ENCODE data around the gene TMEM184B.

Gene TMEM184B

DNA sequence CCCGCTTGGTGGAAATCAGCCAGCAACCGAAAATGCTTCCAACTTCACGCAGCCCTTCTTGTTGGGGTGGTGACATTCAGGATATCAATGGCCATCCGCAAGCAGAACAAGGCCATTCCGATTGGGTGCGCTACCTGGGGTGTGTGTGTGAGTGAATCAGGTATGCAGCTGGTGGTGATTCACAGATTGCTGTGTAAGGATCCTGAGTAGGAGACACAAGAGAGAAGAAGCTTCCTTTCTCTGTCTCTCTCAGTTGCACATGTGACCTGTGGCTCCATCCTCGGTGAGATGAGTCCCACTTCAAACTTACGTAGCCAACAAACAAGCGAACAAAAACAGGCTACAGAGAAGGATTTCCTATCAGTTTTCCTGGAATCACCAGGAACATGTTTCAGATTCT, 9.6 kb upstream of the TMEM184B start:
- H3K36me3 ChIP-seq (ENCODE audit: control insufficient read depth in 5 of 5, insufficient read depth in 5 of 5, low read length in 5 of 5), result no peaks in the 10 kb centered on the region
- H3K27me3 ChIP-seq (ENCODE audit: control insufficient read depth in 5 of 5, insufficient read depth in 4 of 5, low read length in 5 of 5), result no peaks in the 10 kb centered on the region
- no peak overlapping the region for H3K27ac ChIP-seq (ENCODE audit: low read depth, low read length)
- peaks cover 4 to 16% (median 12%) of the 10 kb centered on the region in 5 donors for H3K4me1 ChIP-seq (ENCODE audit: control insufficient read depth in 5 of 5, insufficient read depth in 5 of 5, low read length in 5 of 5)
- H3K4me3 ChIP-seq (ENCODE audit: low read depth in 1 of 5, low read length in 5 of 5), result no peak overlapping the region
- no peaks in the 10 kb centered on the region for H3K9me3 ChIP-seq (ENCODE audit: control insufficient read depth in 5 of 5, low read length in 5 of 5)
- no peak overlapping the region for H3K9ac ChIP-seq (ENCODE audit: low read length in 5 of 5)

DNA sequence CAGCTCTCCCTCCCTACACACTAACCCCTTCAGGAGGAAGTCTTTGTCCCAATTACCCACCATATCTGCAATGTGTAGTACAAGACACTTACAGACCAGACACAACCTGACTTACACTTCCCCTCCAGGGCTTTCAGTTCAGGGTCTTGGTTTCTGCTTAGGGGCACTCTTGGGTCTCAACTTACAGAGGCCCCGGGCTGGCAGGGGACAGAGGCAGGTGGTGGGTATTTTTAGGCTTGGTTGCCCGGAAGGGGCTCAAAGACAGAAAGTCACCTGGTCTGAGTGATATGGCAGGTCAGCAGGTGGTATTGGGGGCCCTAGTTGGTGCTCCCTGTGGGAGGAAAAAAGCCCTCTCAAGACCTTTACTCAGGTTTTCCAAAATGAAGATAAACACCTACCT, 3.4 kb upstream of the TMEM184B start:
- Histone ChIP-seq H3K4me1 (ENCODE audit: control insufficient read depth in 5 of 5, insufficient read depth in 5 of 5, low read length in 5 of 5) (peaks cover 12 to 22% (median 20%) of the 10 kb centered on the region in 5 donors), H3K9me3 (ENCODE audit: control insufficient read depth in 5 of 5, low read length in 5 of 5) (no peaks in the 10 kb centered on the region), H3K36me3 (ENCODE audit: control insufficient read depth in 5 of 5, insufficient read depth in 5 of 5, low read length in 5 of 5) (no peaks in the 10 kb centered on the region), H3K9ac (ENCODE audit: low read length in 5 of 5) (no peak overlapping the region), H3K4me3 (ENCODE audit: low read depth in 1 of 5, low read length in 5 of 5) (no peak overlapping the region), H3K27ac (ENCODE audit: low read depth, low read length) (no peak overlapping the region), H3K27me3 (ENCODE audit: control insufficient read depth in 5 of 5, insufficient read depth in 4 of 5, low read length in 5 of 5) (no peaks in the 10 kb centered on the region)

DNA sequence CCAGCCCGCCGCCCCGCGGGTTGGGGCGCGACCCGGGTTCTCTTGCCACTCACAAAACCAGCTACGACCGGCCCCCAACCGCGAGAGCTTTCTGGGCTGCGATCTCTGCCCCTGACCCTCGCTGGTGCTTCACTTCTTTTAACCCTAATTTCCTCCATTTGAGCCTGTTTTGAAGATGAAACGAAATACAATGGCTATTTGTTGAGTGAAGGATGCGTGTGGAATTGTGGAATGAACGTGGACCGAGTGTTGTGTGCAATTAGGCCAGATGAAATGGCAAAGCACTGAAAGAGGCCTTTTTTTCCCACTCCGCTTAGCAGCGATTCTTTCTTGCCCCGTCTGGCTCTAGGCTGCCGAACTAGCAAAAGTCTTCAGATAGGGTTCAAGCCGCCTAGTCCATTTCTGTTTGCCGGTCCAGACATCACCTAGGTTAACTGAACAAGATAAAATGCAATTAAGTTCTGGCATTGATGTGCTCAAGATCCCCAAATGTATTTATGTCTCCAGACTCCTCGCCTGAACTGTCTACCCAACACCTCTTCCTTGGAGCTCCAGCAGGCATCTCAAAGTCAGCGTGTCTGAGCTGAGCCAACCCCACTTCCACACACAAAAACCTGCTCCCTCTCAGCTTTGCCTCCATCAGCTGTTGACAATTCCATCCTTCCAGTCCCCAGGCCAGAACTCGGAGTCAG, 471 bp upstream of the TMEM184B start:
- Histone ChIP-seq H3K27ac (ENCODE audit: low read depth, low read length) (peak overlapping the region; percentile 88), H3K4me3 (ENCODE audit: low read depth in 1 of 5, low read length in 5 of 5) (peak overlapping the region; percentile 71 to 95 (median 89)), H3K27me3 (ENCODE audit: control insufficient read depth in 5 of 5, insufficient read depth in 4 of 5, low read length in 5 of 5) (no peaks in the 10 kb centered on the region), H3K9me3 (ENCODE audit: control insufficient read depth in 5 of 5, low read length in 5 of 5) (no peaks in the 10 kb centered on the region), H3K9ac (ENCODE audit: low read length in 5 of 5) (peak overlapping the region in 4 of 5 donors; percentile 76 to 96 (median 92)), H3K36me3 (ENCODE audit: control insufficient read depth in 5 of 5, insufficient read depth in 5 of 5, low read length in 5 of 5) (peaks cover 0 to 2% (median 0%) of the 10 kb centered on the region in 5 donors), H3K4me1 (ENCODE audit: control insufficient read depth in 5 of 5, insufficient read depth in 5 of 5, low read length in 5 of 5) (peaks cover 21 to 49% (median 46%) of the 10 kb centered on the region in 5 donors)

DNA sequence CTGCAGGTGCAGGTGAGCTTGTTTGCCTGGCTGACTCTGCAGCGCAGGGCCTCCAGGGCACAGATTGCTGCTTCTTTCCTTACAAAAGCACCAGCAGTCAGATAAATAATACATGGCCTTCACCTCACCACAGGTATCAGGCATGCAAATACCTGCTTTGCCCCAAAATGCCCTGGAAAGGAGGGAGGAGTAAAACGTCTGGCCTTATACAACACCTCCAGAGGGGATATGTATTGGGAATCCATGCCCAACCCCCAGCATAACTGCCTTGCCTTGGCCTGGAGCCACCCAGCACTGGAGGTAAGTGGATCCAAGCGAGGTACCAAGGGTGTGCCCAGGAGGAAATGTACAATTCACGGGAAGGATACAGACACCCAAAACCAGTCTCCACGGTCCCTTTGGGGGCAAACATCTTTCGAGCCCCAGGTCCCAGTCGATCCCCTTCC, 860 bp downstream of the TMEM184B start:
- peak overlapping the region; percentile 76 to 95 (median 88) for H3K9ac ChIP-seq (ENCODE audit: low read length in 5 of 5)
- no peaks in the 10 kb centered on the region for H3K27me3 ChIP-seq (ENCODE audit: control insufficient read depth in 5 of 5, insufficient read depth in 4 of 5, low read length in 5 of 5)
- H3K4me1 ChIP-seq (ENCODE audit: control insufficient read depth in 5 of 5, insufficient read depth in 5 of 5, low read length in 5 of 5), result peaks cover 21 to 60% (median 50%) of the 10 kb centered on the region in 5 donors
- H3K27ac ChIP-seq (ENCODE audit: low read depth, low read length), result peak overlapping the region; percentile 88
- H3K36me3 ChIP-seq (ENCODE audit: control insufficient read depth in 5 of 5, insufficient read depth in 5 of 5, low read length in 5 of 5), result peaks cover 0 to 2% (median 0%) of the 10 kb centered on the region in 5 donors
- H3K4me3 ChIP-seq (ENCODE audit: low read depth in 1 of 5, low read length in 5 of 5), result peak overlapping the region; percentile 89 to 96 (median 93)
- H3K9me3 ChIP-seq (ENCODE audit: control insufficient read depth in 5 of 5, low read length in 5 of 5), result no peaks in the 10 kb centered on the region

DNA sequence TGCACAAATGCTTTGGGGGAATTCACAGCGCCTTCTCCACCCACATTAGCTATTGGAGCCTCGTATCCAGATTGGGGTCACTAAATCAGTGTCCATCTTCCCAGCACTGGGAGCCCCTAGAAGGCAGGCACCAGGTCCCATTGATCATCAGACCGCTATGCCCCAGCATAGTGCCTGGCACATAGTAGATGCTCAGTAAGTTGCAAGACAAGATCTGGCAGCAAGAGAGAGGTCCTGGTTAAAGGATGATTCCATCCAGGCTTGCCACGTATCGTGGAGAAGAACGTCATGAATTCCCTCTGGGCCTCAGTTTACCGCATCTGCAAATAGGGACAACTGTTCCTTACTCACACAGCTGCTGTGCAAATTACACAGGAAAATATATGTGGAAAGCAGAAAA, 1.7 kb downstream of the TMEM184B start:
- Histone ChIP-seq H3K4me1 (ENCODE audit: control insufficient read depth in 5 of 5, insufficient read depth in 5 of 5, low read length in 5 of 5) (peaks cover 25 to 68% (median 57%) of the 10 kb centered on the region in 5 donors), H3K27me3 (ENCODE audit: control insufficient read depth in 5 of 5, insufficient read depth in 4 of 5, low read length in 5 of 5) (no peaks in the 10 kb centered on the region), H3K9ac (ENCODE audit: low read length in 5 of 5) (peak overlapping the region in 4 of 5 donors; percentile 23 to 95 (median 69)), H3K9me3 (ENCODE audit: control insufficient read depth in 5 of 5, low read length in 5 of 5) (no peaks in the 10 kb centered on the region), H3K36me3 (ENCODE audit: control insufficient read depth in 5 of 5, insufficient read depth in 5 of 5, low read length in 5 of 5) (peaks cover 0 to 2% (median 0%) of the 10 kb centered on the region in 5 donors), H3K4me3 (ENCODE audit: low read depth in 1 of 5, low read length in 5 of 5) (peak overlapping the region; percentile 14 to 96 (median 89)), H3K27ac (ENCODE audit: low read depth, low read length) (peak overlapping the region; percentile 88)

DNA sequence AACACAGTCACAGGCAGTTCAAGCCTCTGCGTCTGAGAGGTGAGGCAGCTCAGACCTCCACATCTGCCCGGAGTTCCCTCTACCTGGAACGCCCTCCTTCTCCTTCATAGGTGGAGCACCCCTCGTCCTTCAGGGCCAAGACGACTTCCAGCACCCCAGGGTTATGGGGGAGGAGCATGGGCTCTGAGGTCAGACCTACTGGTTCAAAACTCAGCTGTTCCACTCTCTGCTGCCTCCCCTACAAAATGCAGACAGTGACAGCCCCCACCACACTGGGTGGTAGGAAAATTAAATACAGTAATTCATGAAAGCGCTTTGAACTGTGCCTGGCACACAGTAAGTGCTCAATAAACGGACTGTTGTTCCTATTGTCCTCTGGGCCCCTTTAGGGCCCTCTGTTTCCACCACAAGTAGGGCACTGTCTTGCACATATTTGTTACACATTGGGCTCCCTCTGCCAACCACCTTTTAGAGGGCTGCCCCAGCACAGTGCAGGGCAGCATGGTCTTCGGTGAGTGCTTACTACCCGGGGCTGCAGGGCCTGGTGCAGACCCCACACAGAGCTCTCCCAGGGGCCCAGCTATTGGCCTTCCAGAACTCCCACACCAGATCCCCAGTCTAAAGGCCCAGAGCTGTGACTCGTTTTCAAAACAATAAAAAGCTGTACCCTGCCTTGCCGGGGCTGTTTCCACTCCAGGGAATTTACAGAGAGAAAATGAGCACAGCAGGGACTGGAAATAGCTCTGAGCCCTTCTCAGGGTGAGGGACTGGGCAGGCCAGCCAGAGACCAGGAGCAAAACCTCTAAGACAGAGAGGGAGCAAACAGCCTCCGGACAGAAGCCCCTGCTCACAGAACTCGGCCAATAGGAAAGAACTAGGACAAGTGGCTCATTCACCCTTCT, 2.5 kb downstream of the TMEM184B start:
- Histone ChIP-seq H3K4me3 (ENCODE audit: low read depth in 1 of 5, low read length in 5 of 5) (peak overlapping the region in 4 of 5 donors; percentile 89 to 96 (median 92)), H3K9ac (ENCODE audit: low read length in 5 of 5) (peak overlapping the region in 4 of 5 donors; percentile 12 to 95 (median 37)), H3K9me3 (ENCODE audit: control insufficient read depth in 5 of 5, low read length in 5 of 5) (no peaks in the 10 kb centered on the region), H3K27me3 (ENCODE audit: control insufficient read depth in 5 of 5, insufficient read depth in 4 of 5, low read length in 5 of 5) (no peaks in the 10 kb centered on the region), H3K4me1 (ENCODE audit: control insufficient read depth in 5 of 5, insufficient read depth in 5 of 5, low read length in 5 of 5) (peaks cover 25 to 74% (median 63%) of the 10 kb centered on the region in 5 donors), H3K36me3 (ENCODE audit: control insufficient read depth in 5 of 5, insufficient read depth in 5 of 5, low read length in 5 of 5) (peaks cover 0 to 5% (median 0%) of the 10 kb centered on the region in 5 donors), H3K27ac (ENCODE audit: low read depth, low read length) (peak overlapping the region; percentile 88)

DNA sequence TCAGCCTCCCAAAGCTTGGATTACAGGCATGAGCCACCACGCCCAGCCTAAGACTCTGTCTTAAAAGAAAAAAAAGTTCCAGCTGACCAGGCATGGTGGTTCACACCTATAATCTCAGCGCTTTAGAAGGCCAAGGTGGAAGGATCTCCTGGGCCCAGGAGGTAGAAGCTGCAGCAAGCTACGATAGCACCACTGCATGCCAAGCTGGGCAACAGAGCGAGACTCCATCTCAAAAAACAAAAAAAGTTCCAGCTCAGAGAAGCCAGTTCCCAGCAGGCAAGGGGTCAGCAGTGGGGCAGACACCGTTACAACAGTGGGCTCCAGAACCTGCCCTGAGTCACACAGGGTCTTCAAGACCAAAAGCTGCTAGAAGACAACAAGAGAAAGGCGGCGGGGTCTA, 3.3 kb downstream of the TMEM184B start:
- peak overlapping the region in 2 of 5 donors; percentile 12 to 23 for H3K9ac ChIP-seq (ENCODE audit: low read length in 5 of 5)

DNA sequence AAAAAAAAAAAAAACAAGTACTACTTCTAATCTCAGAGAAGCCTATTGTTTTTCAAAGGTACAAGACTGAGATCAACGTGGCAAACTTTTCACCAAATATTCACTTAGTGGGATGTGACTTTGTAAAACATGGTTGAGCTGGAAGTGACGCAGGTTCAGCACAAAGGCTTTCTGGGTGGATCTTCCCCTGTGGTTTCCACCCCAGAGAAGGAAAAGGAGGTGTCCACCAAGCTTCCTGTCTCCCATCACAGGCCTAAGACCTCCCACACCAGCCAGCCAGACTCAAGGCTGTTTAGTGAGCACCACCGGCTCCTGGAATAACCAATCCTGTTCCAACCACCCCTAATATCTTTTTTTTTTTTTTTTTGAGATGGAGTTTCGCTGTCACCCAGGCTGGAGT, 5.7 kb downstream of the TMEM184B start:
- Histone ChIP-seq H3K27me3 (ENCODE audit: control insufficient read depth in 5 of 5, insufficient read depth in 4 of 5, low read length in 5 of 5) (no peaks in the 10 kb centered on the region), H3K9ac (ENCODE audit: low read length in 5 of 5) (no peak overlapping the region), H3K4me1 (ENCODE audit: control insufficient read depth in 5 of 5, insufficient read depth in 5 of 5, low read length in 5 of 5) (peaks cover 25 to 82% (median 77%) of the 10 kb centered on the region in 5 donors), H3K27ac (ENCODE audit: low read depth, low read length) (peak overlapping the region; percentile 70), H3K9me3 (ENCODE audit: control insufficient read depth in 5 of 5, low read length in 5 of 5) (no peaks in the 10 kb centered on the region), H3K4me3 (ENCODE audit: low read depth in 1 of 5, low read length in 5 of 5) (no peak overlapping the region), H3K36me3 (ENCODE audit: control insufficient read depth in 5 of 5, insufficient read depth in 5 of 5, low read length in 5 of 5) (peaks cover 0 to 11% (median 3%) of the 10 kb centered on the region in 5 donors)

More for the DNA sequence above, 3.3 kb downstream of the TMEM184B start:
- no peak overlapping the region for H3K4me3 ChIP-seq (ENCODE audit: low read depth in 1 of 5, low read length in 5 of 5)
- peak overlapping the region; percentile 88 for H3K27ac ChIP-seq (ENCODE audit: low read depth, low read length)
- peaks cover 0 to 5% (median under 1%) of the 10 kb centered on the region in 5 donors for H3K36me3 ChIP-seq (ENCODE audit: control insufficient read depth in 5 of 5, insufficient read depth in 5 of 5, low read length in 5 of 5)
- no peaks in the 10 kb centered on the region for H3K9me3 ChIP-seq (ENCODE audit: control insufficient read depth in 5 of 5, low read length in 5 of 5)
- peaks cover 28 to 83% (median 72%) of the 10 kb centered on the region in 5 donors for H3K4me1 ChIP-seq (ENCODE audit: control insufficient read depth in 5 of 5, insufficient read depth in 5 of 5, low read length in 5 of 5)
- H3K27me3 ChIP-seq (ENCODE audit: control insufficient read depth in 5 of 5, insufficient read depth in 4 of 5, low read length in 5 of 5), result no peaks in the 10 kb centered on the region

DNA sequence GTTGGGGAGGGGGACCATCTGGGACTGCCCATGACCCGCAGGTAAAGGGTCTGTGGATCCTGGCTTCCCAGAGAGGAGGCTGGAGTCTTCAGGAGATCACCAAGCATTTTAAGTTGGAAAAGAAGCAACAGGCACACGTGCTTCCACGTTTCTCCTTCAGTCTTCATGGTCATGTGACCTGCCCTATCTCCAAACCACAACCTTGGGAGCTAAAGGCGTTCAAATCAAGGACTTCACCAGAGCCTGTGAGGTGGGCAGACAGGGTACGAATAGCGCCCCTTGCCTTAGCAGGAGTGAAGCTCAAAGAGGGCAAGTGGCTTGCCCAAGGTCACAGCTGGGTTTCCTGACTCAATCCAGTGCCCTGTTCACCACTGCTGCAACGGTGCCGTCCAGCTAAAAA, 6.7 kb downstream of the TMEM184B start:
- Histone ChIP-seq H3K9ac (ENCODE audit: low read length in 5 of 5) (peak overlapping the region in 2 of 5 donors; percentile 18 to 33), H3K4me3 (ENCODE audit: low read depth in 1 of 5, low read length in 5 of 5) (no peak overlapping the region), H3K27ac (ENCODE audit: low read depth, low read length) (peak overlapping the region; percentile 70), H3K4me1 (ENCODE audit: control insufficient read depth in 5 of 5, insufficient read depth in 5 of 5, low read length in 5 of 5) (peaks cover 19 to 82% (median 77%) of the 10 kb centered on the region in 5 donors), H3K9me3 (ENCODE audit: control insufficient read depth in 5 of 5, low read length in 5 of 5) (no peaks in the 10 kb centered on the region), H3K36me3 (ENCODE audit: control insufficient read depth in 5 of 5, insufficient read depth in 5 of 5, low read length in 5 of 5) (peaks cover 0 to 11% (median 3%) of the 10 kb centered on the region in 5 donors), H3K27me3 (ENCODE audit: control insufficient read depth in 5 of 5, insufficient read depth in 4 of 5, low read length in 5 of 5) (no peaks in the 10 kb centered on the region)

All from subcutaneous abdominal adipose tissue (tissue), 5 donors.